ENCODE results near the gene IQCK. TPM values are rescaled to one million over a fixed set of nuclear protein-coding genes. Genes with fewer than 3 reads are reported as not detected.

The IQCK gene
- total RNA-seq, 2 donors from 2014 or later, result 17.5 to 18.1 TPM

DNA sequence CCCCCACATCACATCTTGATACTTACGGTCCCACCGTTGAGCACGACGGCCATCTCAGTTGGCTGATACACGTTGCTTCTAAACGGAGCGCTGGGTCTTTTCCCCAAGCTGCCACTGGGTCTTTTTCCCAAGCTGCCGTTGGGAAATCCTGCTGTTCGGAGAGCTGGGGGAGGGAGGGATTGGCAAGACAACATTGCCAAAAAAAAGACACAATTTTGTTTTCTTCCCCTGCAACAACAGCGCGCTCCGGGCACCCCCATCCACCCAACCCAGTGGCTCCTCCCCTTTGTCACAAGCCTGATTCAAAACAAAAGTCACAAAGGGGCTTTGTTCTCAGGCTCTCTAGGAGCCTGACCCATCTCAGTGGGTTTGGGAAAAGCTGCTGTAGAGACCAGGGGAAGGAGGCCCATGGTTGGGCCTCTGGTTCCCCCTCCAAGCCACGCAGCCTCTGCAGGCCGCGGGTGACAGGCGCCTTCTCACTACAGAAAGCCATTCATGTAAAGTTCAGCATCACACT is 143.8 kb downstream of the IQCK start:
- H3K4me1 ChIP-seq (ENCODE audit: control insufficient read depth in 1 of 2, low read depth in 2 of 2), result peaks cover 0 to 4% of the 10 kb centered on the region in 2 donors
- no peaks in the 10 kb centered on the region for H3K9me3 ChIP-seq
- no peaks in the 10 kb centered on the region for H3K27me3 ChIP-seq (replicated peaks; ENCODE audit: insufficient read depth)
- ATAC-seq (ENCODE audit: insufficient number of reproducible peaks, low FRiP score, low read depth) (no peak), DNase-seq (ENCODE audit: low spot score) (no peak)
- no peaks in the 10 kb centered on the region for H3K36me3 ChIP-seq
- H3K4me3 ChIP-seq, result no peak overlapping the region
- TF ChIP-seq, protein P1, sequence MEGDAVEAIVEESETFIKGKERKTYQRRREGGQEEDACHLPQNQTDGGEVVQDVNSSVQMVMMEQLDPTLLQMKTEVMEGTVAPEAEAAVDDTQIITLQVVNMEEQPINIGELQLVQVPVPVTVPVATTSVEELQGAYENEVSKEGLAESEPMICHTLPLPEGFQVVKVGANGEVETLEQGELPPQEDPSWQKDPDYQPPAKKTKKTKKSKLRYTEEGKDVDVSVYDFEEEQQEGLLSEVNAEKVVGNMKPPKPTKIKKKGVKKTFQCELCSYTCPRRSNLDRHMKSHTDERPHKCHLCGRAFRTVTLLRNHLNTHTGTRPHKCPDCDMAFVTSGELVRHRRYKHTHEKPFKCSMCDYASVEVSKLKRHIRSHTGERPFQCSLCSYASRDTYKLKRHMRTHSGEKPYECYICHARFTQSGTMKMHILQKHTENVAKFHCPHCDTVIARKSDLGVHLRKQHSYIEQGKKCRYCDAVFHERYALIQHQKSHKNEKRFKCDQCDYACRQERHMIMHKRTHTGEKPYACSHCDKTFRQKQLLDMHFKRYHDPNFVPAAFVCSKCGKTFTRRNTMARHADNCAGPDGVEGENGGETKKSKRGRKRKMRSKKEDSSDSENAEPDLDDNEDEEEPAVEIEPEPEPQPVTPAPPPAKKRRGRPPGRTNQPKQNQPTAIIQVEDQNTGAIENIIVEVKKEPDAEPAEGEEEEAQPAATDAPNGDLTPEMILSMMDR (IDR thresholded peaks at IDR 0.05), result no peak
- no peak overlapping the region for H3K27ac ChIP-seq

DNA sequence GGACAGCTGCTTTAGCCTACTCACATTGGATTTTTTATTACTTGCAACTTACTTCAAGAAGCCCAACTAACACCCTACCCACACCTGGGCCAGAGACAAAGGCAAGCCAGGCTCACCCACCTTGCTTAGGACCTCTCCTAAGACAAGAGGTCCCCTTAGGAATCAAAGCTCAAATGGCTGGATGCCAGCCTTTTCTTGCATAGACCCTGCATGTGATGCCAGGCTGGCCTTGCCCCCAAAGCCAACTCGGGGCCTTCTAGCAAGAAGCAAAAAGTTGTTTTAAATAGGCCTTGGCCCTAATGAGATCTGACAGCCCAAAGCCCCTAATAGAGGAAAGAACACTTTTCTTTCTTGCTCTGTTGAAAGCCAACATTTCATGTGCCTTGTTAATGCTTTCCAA is 145.9 kb downstream of the IQCK start:
- H3K36me3 ChIP-seq, result no peaks in the 10 kb centered on the region
- no peak overlapping the region for H3K4me3 ChIP-seq
- TF ChIP-seq, protein P1 (IDR thresholded peaks at IDR 0.05), result no peak
- H3K4me1 ChIP-seq (ENCODE audit: control insufficient read depth in 1 of 2, low read depth in 2 of 2), result peaks cover 3 to 20% of the 10 kb centered on the region in 2 donors
- H3K27ac ChIP-seq, result no peak overlapping the region
- H3K9me3 ChIP-seq, result no peaks in the 10 kb centered on the region
- DNase-seq (ENCODE audit: low spot score), result no peak
- ATAC-seq (ENCODE audit: insufficient number of reproducible peaks, low FRiP score, low read depth), result no peak
- no peaks in the 10 kb centered on the region for H3K27me3 ChIP-seq (replicated peaks; ENCODE audit: insufficient read depth)

DNA sequence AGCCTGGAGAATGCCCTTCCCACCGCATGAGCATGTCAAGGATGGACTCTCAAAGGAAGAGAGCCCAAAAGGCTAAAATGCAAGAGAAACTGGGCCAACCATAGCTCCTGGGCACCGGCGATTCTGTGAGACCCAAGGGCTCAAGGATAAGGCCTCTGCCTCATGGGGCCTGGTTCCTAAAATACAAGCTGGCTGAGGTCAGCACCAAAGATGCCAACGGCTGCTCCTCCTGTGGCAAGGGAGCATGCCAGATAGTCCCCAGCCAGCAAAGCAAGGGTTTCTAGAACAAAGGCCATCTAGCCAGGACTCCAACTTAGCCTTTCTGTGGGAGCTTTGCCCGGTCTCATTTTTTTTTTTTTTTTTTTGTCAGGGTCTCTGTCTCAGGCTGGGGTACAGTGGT is 146.5 kb downstream of the IQCK start:
- no peak overlapping the region for H3K4me3 ChIP-seq
- ATAC-seq (ENCODE audit: insufficient number of reproducible peaks, low FRiP score, low read depth), result no peak
- no peak overlapping the region for H3K27ac ChIP-seq
- H3K4me1 ChIP-seq (ENCODE audit: control insufficient read depth in 1 of 2, low read depth in 2 of 2), result peaks cover 3 to 20% of the 10 kb centered on the region in 2 donors
- no peaks in the 10 kb centered on the region for H3K36me3 ChIP-seq
- no peak for DNase-seq (ENCODE audit: low spot score)
- H3K9me3 ChIP-seq, result no peaks in the 10 kb centered on the region
- H3K27me3 ChIP-seq (replicated peaks; ENCODE audit: insufficient read depth), result no peaks in the 10 kb centered on the region
- TF ChIP-seq, protein P1 (IDR thresholded peaks at IDR 0.05), result no peak

DNA sequence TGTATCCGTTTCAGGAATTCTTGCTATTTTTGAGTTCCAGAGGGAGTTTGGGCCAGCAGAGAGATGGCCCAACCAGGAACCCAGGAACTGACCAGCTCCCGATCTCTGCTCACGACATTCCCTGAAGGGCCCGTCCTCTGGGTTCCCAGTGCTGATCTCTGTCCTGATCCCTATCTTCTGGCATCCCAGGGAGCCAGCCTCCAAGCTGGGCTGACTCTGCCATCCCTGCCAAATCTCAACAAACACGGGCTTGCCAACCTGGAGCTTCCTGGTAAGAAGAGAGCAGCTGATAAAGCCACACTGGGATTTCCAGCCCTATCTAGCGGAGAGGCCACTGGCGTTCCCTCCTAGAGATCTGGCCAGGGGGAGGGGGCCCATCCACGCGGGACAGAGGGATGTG is 150.3 kb downstream of the IQCK start:
- H3K9me3 ChIP-seq, result no peaks in the 10 kb centered on the region
- H3K4me3 ChIP-seq, result peak overlapping the region; percentile 37
- H3K27ac ChIP-seq, result peak overlapping the region; percentile 49 to 61
- H3K4me1 ChIP-seq (ENCODE audit: control insufficient read depth in 1 of 2, low read depth in 2 of 2), result peaks cover 3 to 16% of the 10 kb centered on the region in 2 donors
- no peak for ATAC-seq (ENCODE audit: insufficient number of reproducible peaks, low FRiP score, low read depth)
- TF ChIP-seq, protein P1 (IDR thresholded peaks at IDR 0.05), result no peak
- DNase-seq (ENCODE audit: low spot score), result no peak
- peaks cover 9% of the 10 kb centered on the region for H3K36me3 ChIP-seq
- no peaks in the 10 kb centered on the region for H3K27me3 ChIP-seq (replicated peaks; ENCODE audit: insufficient read depth)

DNA sequence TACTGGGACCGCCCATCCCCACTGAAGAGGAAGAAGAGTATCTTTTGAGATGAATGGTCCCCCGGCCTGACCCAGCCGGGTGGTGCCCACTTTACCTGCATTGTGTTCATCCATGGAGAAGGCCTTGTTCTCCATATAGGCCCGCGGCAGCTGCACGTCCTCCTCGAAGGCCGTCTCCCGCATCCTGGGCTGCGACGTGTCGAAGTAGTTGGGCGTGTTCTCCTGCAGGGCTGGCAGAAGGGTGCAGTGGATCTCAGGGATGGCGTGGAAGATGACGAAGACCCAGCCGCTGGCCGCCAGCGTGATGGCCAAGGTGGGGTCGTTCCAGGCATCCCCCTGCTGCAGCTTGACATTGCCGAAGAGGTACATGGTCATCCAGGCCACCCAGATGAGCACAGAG is 153.7 kb downstream of the IQCK start:
- H3K36me3 ChIP-seq, result peaks cover 9% of the 10 kb centered on the region
- no peak for DNase-seq (ENCODE audit: low spot score)
- H3K27me3 ChIP-seq (replicated peaks; ENCODE audit: insufficient read depth), result no peaks in the 10 kb centered on the region
- H3K9me3 ChIP-seq, result no peaks in the 10 kb centered on the region
- H3K4me3 ChIP-seq, result no peak overlapping the region
- no peak overlapping the region for H3K27ac ChIP-seq
- no peak for ATAC-seq (ENCODE audit: insufficient number of reproducible peaks, low FRiP score, low read depth)
- peaks cover 3 to 16% of the 10 kb centered on the region in 2 donors for H3K4me1 ChIP-seq (ENCODE audit: control insufficient read depth in 1 of 2, low read depth in 2 of 2)
- TF ChIP-seq, protein P1 (IDR thresholded peaks at IDR 0.05), result no peak
